GM19438 (cell line): ENCODE results near the gene KCNQ1OT1.

ENCODE experiments used
- ATAC-seq: cut with Tn5 transposase; IDR thresholded peaks from one replicate; pipeline ENCODE4 v1.9.1; 2021; ENCODE audit warnings: low read depth; ENCODE audit not compliant: unreplicated experiment

Gene KCNQ1OT1

GRCh38 chr11:2699531-2700414, at the start of gene KCNQ1OT1:
Gene KCNQ1OT1 (minus strand): TSS chr11:2699994.
- ATAC-seq, result peak; percentile 90

- ATAC-seq, result no peak
These were observed 49.2 kb upstream of the KCNQ1OT1 start for GRCh38 chr11:2748814-2749554.

GRCh38 chr11:2748061-2748813, 48.4 kb upstream of the KCNQ1OT1 start:
- no peak for ATAC-seq

DNA sequence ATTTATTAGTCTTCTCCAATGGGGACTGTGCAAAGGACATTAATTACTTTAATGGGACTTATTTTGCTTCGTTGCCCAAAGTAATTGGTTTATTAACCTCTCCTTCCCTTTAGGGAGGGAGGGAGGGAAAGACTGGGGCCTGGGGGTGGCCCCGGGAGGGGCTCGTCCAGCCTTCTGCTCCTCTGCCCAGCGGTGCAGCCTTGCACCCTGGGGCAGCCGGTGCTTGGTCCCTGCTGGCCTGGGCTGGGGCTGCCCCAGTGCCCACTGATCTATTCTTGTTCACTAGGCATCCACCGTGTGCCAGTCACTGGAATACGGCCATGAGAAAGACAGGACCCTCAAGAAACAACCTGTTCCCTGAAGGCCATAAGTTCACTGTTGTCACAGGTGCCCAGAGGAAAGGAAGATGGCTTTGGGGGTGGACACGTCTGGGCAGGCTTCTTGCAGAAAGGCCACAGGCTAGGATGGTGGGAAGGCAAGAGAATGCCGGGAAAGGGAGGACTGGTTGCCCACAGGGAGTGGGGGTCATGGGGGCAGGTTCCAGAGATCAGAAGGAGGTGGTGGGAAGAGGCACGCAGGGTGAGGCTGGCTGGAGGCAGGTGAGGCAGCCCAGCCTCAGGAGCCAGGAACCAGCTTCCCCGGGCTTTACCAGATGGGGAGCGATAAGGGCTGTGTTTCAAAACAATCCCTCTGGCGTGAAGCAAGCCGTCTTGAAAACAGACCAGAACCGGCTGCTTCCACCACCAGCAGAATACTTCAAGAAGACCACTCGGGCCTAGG, 47.6 kb upstream of the KCNQ1OT1 start:
- ATAC-seq, result no peak

DNA sequence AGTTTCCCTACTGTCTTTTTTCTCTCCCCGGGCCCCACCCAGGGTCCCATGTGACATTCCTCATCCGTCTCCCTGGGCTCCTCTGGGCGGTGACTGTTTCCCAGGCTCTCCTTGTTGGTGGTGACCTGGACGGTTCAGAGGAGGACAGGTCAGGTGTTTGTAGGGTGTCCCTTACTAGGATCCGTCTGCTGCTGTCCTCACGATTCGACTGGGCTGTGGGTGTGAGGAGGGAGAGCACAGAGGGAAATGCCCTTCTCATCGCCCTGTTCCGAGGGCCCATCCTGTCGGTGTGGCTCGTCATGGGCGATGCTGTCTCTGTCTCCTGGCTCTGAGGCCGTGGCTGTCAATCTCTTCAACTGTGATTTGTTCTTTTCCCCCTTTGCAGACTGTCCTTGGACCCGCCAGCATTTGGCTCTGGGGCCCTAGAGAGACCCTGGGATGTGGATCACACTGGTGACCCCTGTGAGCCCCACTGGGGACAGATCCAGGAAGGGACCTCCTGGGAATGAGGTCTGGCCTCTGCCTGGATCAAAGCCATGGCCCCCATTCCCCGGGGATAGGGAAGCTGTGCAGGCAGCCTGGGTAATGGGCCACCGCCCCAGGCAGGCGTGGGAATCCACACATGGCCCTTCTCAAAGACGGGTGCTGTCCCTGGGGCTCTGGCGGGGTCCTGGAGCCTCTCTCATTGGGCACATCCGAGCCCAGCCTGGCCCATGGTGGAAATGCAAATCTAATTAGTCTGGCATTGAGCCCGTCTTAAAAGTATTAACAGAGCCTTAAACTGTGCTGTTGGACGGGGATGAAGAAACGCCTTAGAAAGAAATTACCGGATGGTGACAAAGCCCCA, 46.8 kb upstream of the KCNQ1OT1 start:
- no peak for ATAC-seq

DNA sequence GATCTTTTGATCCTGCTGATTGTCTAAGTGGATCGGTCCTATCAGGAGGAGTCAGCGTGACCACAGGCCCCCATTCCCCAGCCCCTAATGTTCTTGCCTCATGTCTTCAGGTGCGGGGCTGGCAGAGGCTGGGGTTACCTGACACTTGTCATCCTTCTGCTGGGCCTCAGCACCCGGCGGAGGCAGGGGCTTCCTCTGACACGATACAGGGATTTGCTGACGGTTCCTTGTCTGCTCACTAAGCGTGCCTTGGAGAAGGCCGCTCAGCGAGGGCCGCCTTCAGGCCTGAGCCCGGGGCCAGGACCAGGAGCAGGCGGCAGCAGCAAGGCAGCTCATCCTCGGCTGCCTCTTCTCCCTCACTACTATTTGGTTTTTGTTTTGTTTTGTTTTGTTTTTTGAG, 45.7 kb upstream of the KCNQ1OT1 start:
- no peak for ATAC-seq

DNA sequence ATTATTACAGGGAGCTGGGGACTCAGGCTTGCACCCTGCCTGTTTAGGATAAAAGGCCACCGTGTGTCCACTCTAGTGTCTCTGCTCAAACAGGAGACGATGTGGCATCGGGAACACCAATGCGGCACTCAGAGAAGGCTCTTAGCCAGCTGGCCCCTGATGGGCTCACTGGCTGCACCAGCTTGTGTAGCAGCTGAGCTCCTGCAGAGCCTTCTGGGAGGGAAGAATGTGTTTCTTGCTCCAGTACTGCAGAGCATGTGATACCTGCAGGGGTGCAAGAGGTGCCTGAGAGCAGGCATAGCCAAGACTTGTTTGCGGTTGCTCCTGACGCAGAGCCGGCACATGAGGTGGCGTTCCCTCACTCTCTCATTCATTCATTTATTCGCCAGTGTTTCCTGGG, 44.4 kb upstream of the KCNQ1OT1 start:
- no peak for ATAC-seq

DNA sequence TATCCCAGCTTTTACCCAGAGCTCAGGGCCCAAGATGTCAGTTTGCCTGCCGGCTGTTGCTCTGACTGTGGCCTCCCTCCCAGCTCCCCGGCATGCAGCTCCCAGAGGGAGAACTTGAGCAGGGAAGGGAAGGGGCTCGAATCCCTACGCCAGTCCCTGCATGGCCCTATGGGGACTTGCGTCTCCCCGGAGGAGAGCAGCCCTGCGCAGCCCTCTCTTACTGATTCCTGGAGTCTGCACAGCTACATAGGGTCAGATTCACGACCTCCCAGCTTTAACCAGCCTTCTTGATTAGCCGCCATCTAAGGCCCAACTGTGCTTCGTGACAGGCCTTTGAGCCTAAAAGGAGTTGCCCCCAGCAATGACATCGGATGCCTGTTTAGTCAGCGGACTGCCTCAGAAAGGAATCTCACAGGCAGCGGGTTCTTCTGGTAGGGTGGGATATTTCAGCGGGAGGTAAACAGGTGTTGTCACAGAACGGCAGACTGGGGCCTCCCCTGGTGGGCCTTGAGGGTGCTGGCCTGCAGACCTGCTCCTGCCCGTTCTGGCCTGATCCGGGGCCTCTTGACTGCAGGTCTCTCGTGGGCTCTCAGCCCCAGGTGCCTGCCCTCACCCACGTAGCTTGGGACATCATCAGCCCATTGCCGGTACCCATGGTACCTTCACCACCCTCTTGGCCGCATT, 43.8 kb upstream of the KCNQ1OT1 start:
- ATAC-seq, result no peak

DNA sequence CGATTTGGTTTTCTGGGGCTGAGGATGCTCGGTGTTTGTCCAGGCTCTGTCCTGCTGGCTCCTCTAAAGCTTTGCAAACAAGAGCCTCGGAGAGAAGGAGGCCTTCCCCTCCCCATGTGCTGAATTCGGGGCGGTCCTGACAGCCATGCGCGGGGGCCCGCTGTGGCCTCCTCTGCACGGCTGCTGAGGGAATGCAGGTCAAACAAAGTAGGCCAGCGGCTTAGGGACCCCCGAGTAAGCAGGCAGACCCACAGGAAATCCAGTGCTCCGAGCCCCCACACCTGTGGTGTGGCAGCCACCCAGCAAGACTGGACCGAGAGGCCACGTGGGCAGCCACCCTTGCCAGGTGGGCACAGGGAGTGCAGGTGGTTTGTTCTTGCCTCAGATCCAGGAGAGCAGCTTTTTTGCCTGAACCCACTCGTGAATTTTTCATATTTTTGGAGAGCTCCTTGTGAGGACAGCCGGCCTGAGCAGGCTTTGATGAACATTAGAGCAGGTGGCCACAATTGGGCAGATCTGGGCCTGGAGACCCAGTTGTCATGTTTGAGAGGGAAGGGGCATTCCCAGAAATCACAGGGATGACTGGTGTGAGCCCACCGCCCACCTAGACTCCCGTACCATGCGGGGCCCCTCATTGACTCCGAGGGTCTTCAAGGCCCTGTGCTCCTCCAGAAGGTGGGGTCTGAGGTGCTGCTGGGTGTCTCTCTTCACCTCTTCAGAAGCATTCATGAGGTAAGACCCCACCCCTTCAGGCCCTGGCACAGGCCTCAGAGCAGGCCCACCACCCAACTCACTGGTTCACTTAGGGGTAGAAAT, 43.0 kb upstream of the KCNQ1OT1 start:
- ATAC-seq, result no peak

DNA sequence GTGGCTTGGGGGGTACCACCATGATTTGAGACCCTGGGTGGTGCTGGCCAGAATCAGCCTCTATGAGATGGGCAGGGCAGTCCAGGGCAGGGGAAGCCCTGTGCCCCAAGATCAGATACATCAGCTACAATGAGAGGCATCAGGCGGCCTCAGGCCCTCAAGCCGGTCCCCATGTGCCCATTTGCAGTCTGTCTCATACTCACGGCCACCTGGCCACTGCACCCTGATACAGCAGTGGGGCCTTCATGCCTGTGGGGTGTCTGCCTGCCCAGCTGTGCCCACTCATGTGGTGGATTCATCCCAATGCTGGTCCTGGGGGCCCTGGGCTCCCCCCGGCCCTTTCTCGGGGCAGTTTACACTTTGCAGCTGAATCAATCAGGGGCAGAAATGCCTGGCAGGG, 42.4 kb upstream of the KCNQ1OT1 start:
- ATAC-seq, result no peak

DNA sequence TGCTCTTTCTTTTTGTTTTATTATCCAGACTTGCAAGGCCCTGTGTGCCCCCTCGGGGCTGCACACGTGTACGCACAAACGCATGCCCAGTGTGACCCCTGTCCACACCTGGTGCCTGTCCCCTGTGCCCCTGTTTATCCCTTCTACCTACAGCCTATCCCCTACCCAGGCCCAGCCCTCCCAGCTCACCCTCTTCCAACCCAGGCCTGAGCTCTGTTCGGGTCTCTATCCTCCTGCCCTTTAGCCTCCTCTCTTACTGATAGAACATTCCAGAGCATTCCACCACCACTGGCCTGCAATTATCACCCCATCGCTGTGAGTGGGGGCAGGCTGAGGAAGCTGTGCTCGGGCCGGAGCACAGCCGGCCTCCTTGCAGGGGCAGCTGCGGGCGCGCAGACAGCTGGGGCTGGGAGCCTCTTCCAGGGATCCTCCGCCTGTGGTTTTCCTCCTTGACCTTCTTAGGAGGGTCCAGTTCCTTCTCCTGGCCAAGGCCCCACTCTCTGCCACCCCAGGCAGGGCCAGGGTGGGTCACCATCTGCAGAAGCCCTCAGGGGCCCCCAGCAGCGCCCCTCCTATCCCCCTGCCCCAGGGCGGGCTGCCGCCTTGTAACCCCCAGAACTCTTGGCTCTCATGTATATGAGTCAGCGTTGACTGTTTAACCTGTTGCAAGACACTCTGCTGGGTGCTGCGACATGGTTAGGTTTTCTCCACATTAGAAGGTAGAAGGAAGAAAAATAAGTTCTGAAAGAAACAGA, 41.8 kb upstream of the KCNQ1OT1 start:
- no peak for ATAC-seq

DNA sequence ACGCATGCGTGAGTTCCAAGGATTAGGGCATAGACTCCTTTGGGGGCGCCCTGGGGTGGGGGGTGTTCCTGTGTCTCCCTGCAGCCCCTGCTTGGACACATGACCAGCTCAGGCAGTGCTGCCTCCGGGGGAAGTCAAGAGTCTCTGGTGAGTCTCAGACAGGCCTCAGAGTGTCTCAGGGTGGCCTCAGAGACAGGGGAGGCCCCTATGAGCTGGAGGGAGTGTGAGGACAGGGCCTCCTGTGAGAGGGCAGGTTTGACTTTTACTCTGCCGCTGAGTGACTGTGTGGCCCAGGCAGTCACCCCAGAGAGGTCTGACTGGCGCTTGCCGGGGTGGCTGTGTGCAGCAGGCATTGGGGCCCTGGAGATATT, 41.2 kb upstream of the KCNQ1OT1 start:
- no peak for ATAC-seq

DNA sequence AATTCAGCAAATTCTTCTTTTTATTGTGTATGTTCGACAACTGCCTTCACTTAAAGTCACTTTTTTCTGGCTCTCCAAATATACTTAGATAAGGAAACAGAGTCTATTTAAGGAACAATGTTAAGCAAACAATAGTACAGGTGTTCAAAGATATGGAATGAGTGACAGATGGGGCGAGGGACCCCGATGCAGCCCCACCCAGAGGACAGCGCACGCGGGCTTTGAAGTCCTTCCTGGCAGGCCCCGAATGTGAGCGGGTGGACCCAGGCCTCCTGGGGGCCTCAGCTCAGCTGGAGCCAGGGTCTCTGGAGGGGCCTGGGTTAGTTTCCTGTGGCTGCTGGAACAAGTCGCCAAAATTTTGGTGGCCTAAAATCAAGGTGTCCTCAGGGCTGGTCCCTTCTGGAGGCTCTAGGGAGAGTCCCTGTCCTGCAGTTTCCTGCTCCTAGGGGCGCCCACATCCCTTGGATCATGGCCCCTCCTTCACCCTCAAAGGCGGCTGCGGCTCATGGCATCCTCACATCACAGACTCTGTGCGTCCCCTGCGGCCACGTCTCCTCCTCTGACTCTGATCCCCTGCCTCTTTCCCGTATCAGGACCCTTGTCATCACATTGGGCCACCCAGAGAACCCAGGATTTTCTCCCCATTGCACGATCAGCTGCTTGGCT, 40.6 kb upstream of the KCNQ1OT1 start:
- ATAC-seq, result no peak

- ATAC-seq, result no peak
These were observed 39.9 kb upstream of the KCNQ1OT1 start for GRCh38 chr11:2739531-2740274.

DNA sequence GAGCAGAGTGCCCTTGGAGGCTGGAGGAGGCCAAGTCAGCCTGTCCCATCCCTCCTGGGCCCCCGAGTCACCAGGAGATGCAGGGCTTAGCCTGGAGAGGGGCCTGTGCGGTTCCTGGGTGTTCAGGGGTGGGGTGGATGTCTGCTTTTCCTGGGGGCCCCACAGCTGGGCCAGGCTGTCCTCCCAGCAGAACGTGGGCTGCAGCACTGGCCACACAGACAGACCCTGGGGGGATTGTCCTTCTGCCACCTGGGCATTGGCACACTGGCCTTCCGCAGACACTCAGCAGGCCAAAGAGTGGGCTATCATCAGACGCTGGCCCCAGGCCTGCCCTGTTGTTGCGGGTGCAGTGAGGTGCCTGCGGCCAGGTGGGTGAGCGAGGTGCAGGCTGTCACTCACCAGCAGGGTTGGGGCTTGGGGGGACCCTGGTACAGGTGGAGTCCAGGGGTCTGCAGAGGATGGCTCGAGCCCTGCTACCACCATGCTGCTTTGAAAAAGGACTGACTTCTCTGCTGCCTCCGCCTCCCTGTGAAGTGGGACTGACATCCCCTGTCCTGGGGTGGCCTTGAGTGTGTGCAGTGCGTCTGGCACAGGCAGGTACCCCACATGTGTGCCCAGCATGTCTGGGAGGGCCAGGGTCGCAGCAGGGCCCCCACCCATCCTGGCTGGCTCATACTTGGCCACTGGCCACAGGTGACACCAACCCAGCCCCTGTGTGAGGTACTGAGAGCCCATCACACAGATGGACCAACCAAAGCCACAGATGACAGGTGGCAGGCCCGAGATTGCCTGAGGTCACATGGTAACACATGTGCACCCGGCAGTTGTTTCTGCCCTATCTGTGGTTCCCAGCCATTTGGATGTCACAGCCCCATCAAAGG, 39.0 kb upstream of the KCNQ1OT1 start:
- ATAC-seq, result no peak
